ENCODE results near the gene NOX4. TPM values are rescaled to one million over a fixed set of nuclear protein-coding genes. Genes with fewer than 3 reads are reported as not detected.
"Not testable (repeated sequence)": the region's sequence is repeated elsewhere in the genome, so short reads cannot be mapped to it uniquely, and the experiment has no call there.

Gene NOX4
- total and polyA plus RNA-seq, 9 of the 15 experiments (the other 6 are each of a cell fraction or from before 2014, with no cell fraction given): not detected

DNA sequence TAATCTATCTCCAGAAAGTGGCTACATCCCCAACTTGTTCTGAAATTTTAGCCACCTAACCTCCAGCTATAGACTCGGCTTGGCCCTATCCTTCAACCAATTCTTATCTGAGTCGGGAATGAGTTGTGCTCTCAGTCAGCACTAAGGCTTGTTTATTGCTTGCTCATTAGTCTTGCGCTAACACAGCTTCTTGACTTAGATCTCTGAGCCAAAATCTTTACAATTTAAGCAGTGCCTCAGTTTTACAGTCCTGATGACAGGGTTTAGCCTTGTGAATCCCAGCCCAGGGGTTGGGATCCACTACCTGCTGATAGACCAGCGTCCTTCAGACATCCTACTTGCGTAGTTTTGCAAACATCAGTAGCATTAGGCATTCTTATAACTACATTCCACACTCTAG is 144.6 kb downstream of the NOX4 start:
- H3K4me3 ChIP-seq: no peak overlapping the region
- no peaks in the 10 kb centered on the region for H3K9me3 ChIP-seq (replicated peaks; ENCODE audit: control insufficient read depth, insufficient read depth, low read depth, low read length)
- ChIA-PET POLR2A (no interaction called here), CTCF (ENCODE audit: low intra/inter-chr PET ratio) (no interaction called here)
- H3K36me3 ChIP-seq (ENCODE audit: control insufficient read depth, insufficient read depth, low read length): no peaks in the 10 kb centered on the region
- WGBS (ENCODE audit: insufficient coverage, low coverage, missing lambda C conversion rate): 0% methylated on average over 3 of the region's 5 CpGs
- no peak for TF ChIP-seq YY1 (IDR thresholded peaks at IDR 0.05; ENCODE audit: borderline replicate concordance in 1 of 3, control insufficient read depth in 1 of 3, extremely low read depth in 1 of 3, insufficient read depth in 3 of 3, insufficient read length in 1 of 3, insufficient replicate concordance in 2 of 3, low read depth in 1 of 3, low read length in 2 of 3)
- no peak for TF ChIP-seq EHMT2 (IDR thresholded peaks at IDR 0.05)
- no peak for TF ChIP-seq LARP7 (IDR thresholded peaks at IDR 0.05)
- no peak for TF ChIP-seq SETDB1 (IDR thresholded peaks at IDR 0.05; ENCODE audit: low read length)
- TF ChIP-seq, protein P1, sequence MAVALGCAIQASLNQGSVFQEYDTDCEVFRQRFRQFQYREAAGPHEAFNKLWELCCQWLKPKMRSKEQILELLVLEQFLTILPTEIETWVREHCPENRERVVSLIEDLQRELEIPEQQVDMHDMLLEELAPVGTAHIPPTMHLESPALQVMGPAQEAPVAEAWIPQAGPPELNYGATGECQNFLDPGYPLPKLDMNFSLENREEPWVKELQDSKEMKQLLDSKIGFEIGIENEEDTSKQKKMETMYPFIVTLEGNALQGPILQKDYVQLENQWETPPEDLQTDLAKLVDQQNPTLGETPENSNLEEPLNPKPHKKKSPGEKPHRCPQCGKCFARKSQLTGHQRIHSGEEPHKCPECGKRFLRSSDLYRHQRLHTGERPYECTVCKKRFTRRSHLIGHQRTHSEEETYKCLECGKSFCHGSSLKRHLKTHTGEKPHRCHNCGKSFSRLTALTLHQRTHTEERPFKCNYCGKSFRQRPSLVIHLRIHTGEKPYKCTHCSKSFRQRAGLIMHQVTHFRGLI (CRISPR knock-in tag; IDR thresholded peaks at IDR 0.05): no peak
- no peak for TF ChIP-seq PHF8 (IDR thresholded peaks at IDR 0.05; ENCODE audit: borderline replicate concordance, low read length)
- TF ChIP-seq ZEB2 (IDR thresholded peaks at IDR 0.05): no peak
- TF ChIP-seq, protein P2, sequence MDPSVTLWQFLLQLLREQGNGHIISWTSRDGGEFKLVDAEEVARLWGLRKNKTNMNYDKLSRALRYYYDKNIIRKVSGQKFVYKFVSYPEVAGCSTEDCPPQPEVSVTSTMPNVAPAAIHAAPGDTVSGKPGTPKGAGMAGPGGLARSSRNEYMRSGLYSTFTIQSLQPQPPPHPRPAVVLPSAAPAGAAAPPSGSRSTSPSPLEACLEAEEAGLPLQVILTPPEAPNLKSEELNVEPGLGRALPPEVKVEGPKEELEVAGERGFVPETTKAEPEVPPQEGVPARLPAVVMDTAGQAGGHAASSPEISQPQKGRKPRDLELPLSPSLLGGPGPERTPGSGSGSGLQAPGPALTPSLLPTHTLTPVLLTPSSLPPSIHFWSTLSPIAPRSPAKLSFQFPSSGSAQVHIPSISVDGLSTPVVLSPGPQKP (CRISPR knock-in tag; IDR thresholded peaks at IDR 0.05): no peak
- H3K79me2 ChIP-seq (ENCODE audit: control insufficient read depth, insufficient read depth, low read length): no peaks in the 10 kb centered on the region
- no TSS peak for BruUV-seq (replicated peaks)
- in situ Hi-C loops (cut with MboI) (no loop called here), intact Hi-C loops (cut with micrococcal nuclease) (no loop called here)
- H3K9me1 ChIP-seq (ENCODE audit: control insufficient read depth, insufficient read depth, low read length): no peaks in the 10 kb centered on the region
- no peaks in the 10 kb centered on the region for H3K4me1 ChIP-seq (replicated peaks in 1 of 2; ENCODE audit: control insufficient read depth in 2 of 2, insufficient read depth in 2 of 2, low read length in 2 of 2)
- no peak overlapping the region for H2AFZ ChIP-seq (ENCODE audit: low read depth, low read length)
- no peaks in the 10 kb centered on the region for H4K20me1 ChIP-seq (replicated peaks; ENCODE audit: control insufficient read depth, insufficient read depth, low read length)
- no peaks in the 10 kb centered on the region for H3K27me3 ChIP-seq (ENCODE audit: control insufficient read depth in 2 of 2, insufficient read depth in 2 of 2, low read length in 2 of 2)
- no peak for FAIRE-seq
- no peak overlapping the region for H3K9ac ChIP-seq (ENCODE audit: insufficient read depth in 1 of 2, low read depth in 2 of 2, low read length in 2 of 2)
- no peak for DNase-seq (ENCODE audit: extremely low read depth in 1 of 4, low spot score in 3 of 4)
- no peak for ATAC-seq
- H3K4me2 ChIP-seq (ENCODE audit: insufficient read depth, low read length): no peak overlapping the region
- H3K27ac ChIP-seq (ENCODE audit: extremely low read depth, low read depth, low read length): no peak overlapping the region

DNA sequence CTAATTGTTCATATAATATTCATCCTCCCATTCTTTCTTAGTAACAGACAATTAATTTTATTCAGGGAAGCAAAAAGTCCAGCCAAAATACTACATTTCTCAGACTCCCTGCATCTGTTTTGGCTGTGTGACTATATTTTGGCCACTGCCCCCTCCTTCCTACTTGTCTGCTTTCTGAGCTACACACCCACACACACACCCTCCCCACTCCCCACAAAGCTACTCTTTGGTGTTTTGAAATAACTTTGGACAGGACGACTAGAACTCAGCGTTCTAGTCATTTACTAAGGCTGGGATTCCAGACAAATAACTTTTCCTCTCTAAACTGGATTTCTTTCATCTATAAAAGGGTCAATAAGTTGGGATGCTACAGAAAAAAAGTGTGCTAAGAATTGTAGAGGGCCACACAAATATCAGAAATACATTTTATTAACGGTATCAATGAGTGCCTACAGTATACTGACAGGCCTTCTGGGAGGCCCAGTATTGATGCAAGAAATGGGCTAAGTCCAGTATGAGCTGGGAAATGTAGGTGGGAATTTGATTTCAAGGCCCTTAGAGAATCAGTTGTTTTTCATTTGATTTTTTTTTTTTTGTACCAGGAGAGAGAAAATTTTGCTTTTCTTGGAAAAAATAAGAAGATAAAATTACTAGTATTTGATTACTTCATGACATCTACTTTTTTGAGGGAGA is 148.1 kb downstream of the NOX4 start:
- WGBS (ENCODE audit: insufficient coverage, low coverage, missing lambda C conversion rate): 0% methylated on average over 3 of the region's 3 CpGs
- POLR2A ChIA-PET: interaction anchor here (0.6 kb wide), 1 partner anchor 91 kb away, joined by 3 read pairs; no protein-coding TSS in a partner anchor
- H3K9ac ChIP-seq (ENCODE audit: insufficient read depth in 1 of 2, low read depth in 2 of 2, low read length in 2 of 2); H2AFZ ChIP-seq (ENCODE audit: low read depth, low read length); in situ Hi-C loops (cut with MboI); H3K4me2 ChIP-seq (ENCODE audit: insufficient read depth, low read length); BruUV-seq (replicated peaks); H3K4me1 ChIP-seq (replicated peaks in 1 of 2; ENCODE audit: control insufficient read depth in 2 of 2, insufficient read depth in 2 of 2, low read length in 2 of 2); H3K27ac ChIP-seq (ENCODE audit: extremely low read depth, low read depth, low read length); intact Hi-C loops (cut with micrococcal nuclease); H3K4me3 ChIP-seq; DNase-seq (ENCODE audit: extremely low read depth in 1 of 4, low spot score in 3 of 4); H3K9me3 ChIP-seq (replicated peaks; ENCODE audit: control insufficient read depth, insufficient read depth, low read depth, low read length); ATAC-seq; CTCF ChIA-PET (ENCODE audit: low intra/inter-chr PET ratio); H3K27me3 ChIP-seq (ENCODE audit: control insufficient read depth in 2 of 2, insufficient read depth in 2 of 2, low read length in 2 of 2); H3K79me2 ChIP-seq (ENCODE audit: control insufficient read depth, insufficient read depth, low read length); H3K36me3 ChIP-seq (ENCODE audit: control insufficient read depth, insufficient read depth, low read length); H4K20me1 ChIP-seq (replicated peaks; ENCODE audit: control insufficient read depth, insufficient read depth, low read length); FAIRE-seq; H3K9me1 ChIP-seq (ENCODE audit: control insufficient read depth, insufficient read depth, low read length): not testable (repeated sequence)

Measured in K562 (cell line).